GM23338 (cell line): ENCODE measurements around the gene KYNU. TPM values are rescaled to one million over a fixed set of nuclear protein-coding genes. Genes with fewer than 3 reads are reported as not detected.

Experiments used
- CREB1 ChIP-seq: fragments of 250-450 bp; sonication (Bioruptor Pico); IDR thresholded peaks from 2 replicates; pipeline ENCODE4 v1.5.0; 2020; ENCODE audit warnings: low read depth, mild to moderate bottlenecking, moderate library complexity
- CTCF ChIP-seq, 2 experiments: fragments of 200-600 bp in 1 of 2; sonication (generic) in 1 of 2; conservative IDR thresholded peaks; 2 replicates each; pipeline versions ENCODE4 v1.5.1 to v1.6.1; 2016 to 2017; ENCODE audit warnings: antibody characterized with exemption in 2 of 2, low read depth in 2 of 2, mild to moderate bottlenecking in 2 of 2, moderate library complexity in 1 of 2
- ETS1 ChIP-seq: IDR thresholded peaks from 2 replicates; pipeline ENCODE4 v1.6.1; 2016; ENCODE audit warnings: antibody characterized with exemption
- EZH2 ChIP-seq: fragments of 200-600 bp; sonication (generic); IDR thresholded peaks from one replicate; pipeline ENCODE4 v1.8.0; 2017; ENCODE audit warnings: antibody characterized with exemption, mild to moderate bottlenecking, low read depth; ENCODE audit not compliant: unreplicated experiment
- EZH2phosphoT487 ChIP-seq: fragments of 200-600 bp; sonication (generic); IDR thresholded peaks from one replicate; pipeline ENCODE4 v1.8.1; 2018; ENCODE audit warnings: antibody characterized with exemption; ENCODE audit not compliant: unreplicated experiment
- JUNB ChIP-seq: IDR thresholded peaks from one replicate; pipeline ENCODE4 v1.6.1; 2016; ENCODE audit warnings: antibody characterized with exemption; ENCODE audit not compliant: unreplicated experiment
- POLR2AphosphoS5 ChIP-seq: IDR thresholded peaks from 2 replicates; pipeline ENCODE4 v1.6.1; 2016; ENCODE audit warnings: antibody characterized with exemption, low read depth
- REST ChIP-seq: IDR thresholded peaks from one replicate; pipeline ENCODE4 v1.6.1; 2018; ENCODE audit warnings: antibody characterized with exemption; ENCODE audit not compliant: unreplicated experiment
- STAT1 ChIP-seq: IDR thresholded peaks from one replicate; pipeline ENCODE4 v1.6.1; 2016; ENCODE audit warnings: antibody characterized with exemption; ENCODE audit not compliant: unreplicated experiment
- ZNF114 ChIP-seq: fragments of 250-450 bp; sonication (Bioruptor Pico); IDR thresholded peaks from 2 replicates; pipeline ENCODE4 v1.5.0; 2020; ENCODE audit warnings: mild to moderate bottlenecking, moderate library complexity
- ZNF331 ChIP-seq: fragments of 250-450 bp; sonication (Bioruptor Pico); IDR thresholded peaks from 2 replicates; pipeline ENCODE4 v1.5.0; 2020; ENCODE audit warnings: low read depth, mild to moderate bottlenecking, moderate library complexity
- ZNF462 ChIP-seq: fragments of 250-450 bp; sonication (Bioruptor Pico); IDR thresholded peaks from 2 replicates; pipeline ENCODE4 v1.5.0; 2020; ENCODE audit warnings: mild to moderate bottlenecking, moderate library complexity
- polyA plus RNA-seq: library from polyadenylated mRNA; unstranded; fragments of >200 nt; fragmentation: Nextera tagmentation; extraction: Ambion mirVana; gene quantifications from 2 replicates; pipeline ENCODE4 v1.2.1, GENCODE V29; 2016
- total RNA-seq: library from RNA; depleted of rRNA; stranded (reverse); fragments of >200 nt; shearing (Covaris generic); gene quantifications from 2 replicates; pipeline ENCODE4 v1.2.3, GENCODE V29; 2014

Gene KYNU
- total and polyA plus RNA-seq, 2 experiments from 2014 or later = 0.03 to 0.21 TPM

- TF ChIP-seq ZNF462 (no peak), ZNF114 (CRISPR knock-in tag) (no peak), CREB1 (CRISPR knock-in tag) (no peak), STAT1 (no peak), CTCF (conservative IDR thresholded peaks at IDR 0.05; ENCODE audit: low read depth in 2 of 2) (no peak), EZH2phosphoT487 (no peak), JUNB (no peak), POLR2AphosphoS5 (no peak), ETS1 (no peak), ZNF331 (no peak), REST (no peak), EZH2 (no peak)
Observed at GRCh38 chr2:142907653-142908052, 30.2 kb downstream of the KYNU start (continued).
